ENCODE measurements around the gene SULT1E1. TPM values are rescaled to one million over a fixed set of nuclear protein-coding genes. Genes with fewer than 3 reads are reported as not detected.
"Not testable (repeated sequence)": the region's sequence is repeated elsewhere in the genome, so short reads cannot be mapped to it uniquely, and the experiment has no call there.

Gene SULT1E1
- total RNA-seq, 2 experiments from 2014 or later: not detected

DNA sequence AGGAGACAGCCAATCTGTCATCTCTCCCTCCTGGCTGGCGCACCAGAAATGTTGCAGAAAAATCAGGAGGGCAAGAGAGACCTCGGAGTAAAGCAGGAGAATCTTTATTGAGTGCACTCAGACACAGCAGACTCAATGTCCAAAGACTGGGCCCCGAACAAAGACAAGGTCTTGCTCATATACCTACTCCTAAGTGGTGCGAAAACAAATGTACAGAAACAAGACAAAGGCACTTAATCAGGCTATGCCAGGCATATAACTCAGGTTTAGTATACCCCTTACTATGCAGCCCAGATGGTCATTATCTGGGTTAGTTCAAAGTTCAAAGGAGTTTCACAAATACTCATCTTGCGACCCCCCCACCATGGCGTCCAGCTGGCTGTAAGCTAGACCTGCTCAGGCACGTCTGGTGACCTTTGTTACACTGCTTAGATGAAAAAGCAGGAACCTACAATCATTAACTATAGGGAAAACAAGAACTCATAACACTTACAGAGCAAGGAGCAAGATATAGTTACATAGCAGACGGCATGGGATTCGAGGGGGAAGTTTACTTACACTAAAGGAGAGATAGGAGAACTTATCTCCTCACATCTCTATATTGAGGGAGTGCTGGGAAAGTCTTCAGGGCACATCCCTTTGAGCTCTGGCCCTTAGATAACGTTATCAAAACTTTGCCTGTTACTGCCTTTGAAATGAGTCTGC is 27.5 kb downstream of the SULT1E1 start:
- ATAC-seq: no peak
- H3K4me3 Mint-ChIP-seq: no peak overlapping the region

GRCh38 chr4:69831646-69832325 is 28.2 kb downstream of the SULT1E1 start:
- Mint-ChIP-seq H3K36me3 (no peaks in the 10 kb centered on the region), H3K4me1 (peaks cover 2% of the 10 kb centered on the region), H3K27me3 (no peaks in the 10 kb centered on the region), H3K4me3 (no peak overlapping the region), H3K9me3 (ENCODE audit: low read depth) (no peaks in the 10 kb centered on the region), H3K27ac (no peak overlapping the region)
- DNase-seq: no peak
- no peak for ATAC-seq
- CTCF ChIA-PET: interaction anchor here (1.2 to 1.5 kb wide), 2 partner anchors 10 to 141 kb away, joined by 3 to 4 read pairs; no protein-coding TSS in a partner anchor

More for the DNA sequence above, 27.5 kb downstream of the SULT1E1 start:
- CTCF ChIA-PET: interaction anchor here (1.5 kb wide), 1 partner anchor 9 kb away, joined by 4 read pairs; no protein-coding TSS in a partner anchor
- Mint-ChIP-seq H3K9me3 (ENCODE audit: low read depth) (no peaks in the 10 kb centered on the region), H3K27me3 (no peaks in the 10 kb centered on the region), H3K27ac (no peak overlapping the region), H3K36me3 (no peaks in the 10 kb centered on the region), H3K4me1 (peaks cover 2% of the 10 kb centered on the region)
- no peak for DNase-seq

GRCh38 chr4:69831270-69831627 is 28.7 kb downstream of the SULT1E1 start:
- H3K27me3 Mint-ChIP-seq: no peaks in the 10 kb centered on the region
- DNase-seq (no peak), ATAC-seq (no peak)
- H3K36me3 Mint-ChIP-seq: no peaks in the 10 kb centered on the region
- H3K4me1 Mint-ChIP-seq: peaks cover 2% of the 10 kb centered on the region
- CTCF ChIA-PET: interaction anchor here (1.2 kb wide), 1 partner anchor 141 kb away, joined by 3 read pairs; no protein-coding TSS in a partner anchor
- no peak overlapping the region for H3K4me3 Mint-ChIP-seq
- no peak overlapping the region for H3K27ac Mint-ChIP-seq
- H3K9me3 Mint-ChIP-seq (ENCODE audit: low read depth): no peaks in the 10 kb centered on the region

DNA sequence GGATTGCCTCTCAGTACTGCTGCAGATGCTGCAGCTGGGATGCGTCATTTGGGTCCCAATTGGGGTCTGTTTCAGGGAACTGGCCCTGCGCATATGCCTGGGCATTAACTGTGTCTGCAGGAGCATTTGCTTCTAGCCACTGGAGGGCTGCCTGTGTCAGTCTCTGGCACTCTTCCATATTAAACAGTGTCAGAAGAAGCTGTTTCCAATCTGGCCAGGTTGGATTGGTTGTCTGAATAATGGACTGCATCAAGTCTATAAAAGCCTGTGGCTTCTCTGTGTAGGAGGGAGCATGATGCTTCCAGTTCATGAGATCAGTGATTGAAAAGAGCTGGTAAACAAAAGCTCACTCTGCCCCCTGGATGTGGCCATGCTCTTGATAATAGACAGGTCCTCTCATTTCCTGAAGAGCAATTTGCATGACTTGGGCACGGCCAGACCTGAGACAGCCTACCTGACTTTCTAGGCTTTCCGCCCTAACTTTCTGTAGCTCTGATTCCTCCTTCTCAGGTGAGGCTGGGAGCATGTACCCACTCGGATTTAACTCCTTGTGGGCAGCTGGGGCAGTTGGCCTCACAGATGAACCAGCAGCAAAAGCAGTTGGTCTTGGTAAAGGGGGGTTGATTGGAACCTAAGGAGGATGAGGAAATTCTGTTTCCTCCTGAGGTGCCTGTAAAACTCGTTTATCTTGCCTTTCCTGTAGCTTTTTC is 29.2 kb downstream of the SULT1E1 start:
- Mint-ChIP-seq H3K27me3 (no peaks in the 10 kb centered on the region), H3K4me1 (peaks cover 2% of the 10 kb centered on the region), H3K4me3 (no peak overlapping the region), H3K36me3 (no peaks in the 10 kb centered on the region), H3K27ac (no peak overlapping the region), H3K9me3 (ENCODE audit: low read depth) (no peaks in the 10 kb centered on the region)
- ATAC-seq (no peak), DNase-seq (no peak)
- CTCF ChIA-PET: interaction anchor here (1.2 kb wide), 1 partner anchor 140 kb away, joined by 3 read pairs; no protein-coding TSS in a partner anchor

DNA sequence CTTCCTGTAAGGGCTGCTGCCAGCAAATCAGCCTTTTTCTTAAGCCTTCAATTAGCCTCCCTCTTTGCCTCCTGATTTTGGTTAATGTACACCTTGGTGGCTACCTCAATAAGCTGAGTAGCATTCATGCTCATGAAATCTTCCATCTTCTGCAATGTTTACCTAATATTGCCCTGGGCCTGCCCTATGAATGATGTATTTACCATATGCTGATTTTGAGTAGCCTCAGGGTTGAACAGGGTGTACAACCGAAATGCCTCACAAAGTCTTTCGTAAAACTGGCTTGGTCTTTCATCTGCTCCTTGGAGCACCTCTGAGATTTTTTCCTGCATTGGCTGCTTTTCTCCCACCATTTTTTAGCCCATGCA is 29.8 kb downstream of the SULT1E1 start:
- CTCF ChIA-PET: no interaction called here
- Mint-ChIP-seq H3K36me3 (no peaks in the 10 kb centered on the region), H3K27ac (no peak overlapping the region), H3K4me1 (peaks cover 2% of the 10 kb centered on the region), H3K27me3 (no peaks in the 10 kb centered on the region), H3K4me3 (no peak overlapping the region), H3K9me3 (ENCODE audit: low read depth) (no peaks in the 10 kb centered on the region)
- DNase-seq (no peak), ATAC-seq (no peak)

DNA sequence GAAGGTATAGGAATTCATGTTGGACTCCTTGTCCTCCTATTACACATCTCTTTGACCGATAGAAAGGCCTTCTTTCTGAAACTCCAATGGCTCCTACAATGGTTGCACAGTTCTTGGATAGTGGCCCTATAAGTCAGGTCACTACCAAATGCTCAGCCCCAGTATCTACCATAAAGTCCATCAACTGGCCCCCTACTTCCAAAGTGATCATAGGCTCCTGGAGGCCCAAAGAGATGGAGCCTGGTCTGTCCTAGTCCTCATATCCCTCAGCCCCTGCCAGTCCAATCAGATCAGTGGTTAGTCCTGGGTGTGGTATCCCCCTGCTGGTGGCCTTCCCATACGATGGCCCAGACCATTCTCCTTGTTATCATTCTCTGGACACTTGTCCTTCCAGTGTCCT is 30.3 kb downstream of the SULT1E1 start:
- no peak for ATAC-seq
- H3K36me3 Mint-ChIP-seq: no peaks in the 10 kb centered on the region
- no peak overlapping the region for H3K4me3 Mint-ChIP-seq
- H3K27ac Mint-ChIP-seq: no peak overlapping the region
- CTCF ChIA-PET: no interaction called here
- peaks cover 2% of the 10 kb centered on the region for H3K4me1 Mint-ChIP-seq
- no peaks in the 10 kb centered on the region for H3K27me3 Mint-ChIP-seq
- no peaks in the 10 kb centered on the region for H3K9me3 Mint-ChIP-seq (ENCODE audit: low read depth)
- DNase-seq: no peak

DNA sequence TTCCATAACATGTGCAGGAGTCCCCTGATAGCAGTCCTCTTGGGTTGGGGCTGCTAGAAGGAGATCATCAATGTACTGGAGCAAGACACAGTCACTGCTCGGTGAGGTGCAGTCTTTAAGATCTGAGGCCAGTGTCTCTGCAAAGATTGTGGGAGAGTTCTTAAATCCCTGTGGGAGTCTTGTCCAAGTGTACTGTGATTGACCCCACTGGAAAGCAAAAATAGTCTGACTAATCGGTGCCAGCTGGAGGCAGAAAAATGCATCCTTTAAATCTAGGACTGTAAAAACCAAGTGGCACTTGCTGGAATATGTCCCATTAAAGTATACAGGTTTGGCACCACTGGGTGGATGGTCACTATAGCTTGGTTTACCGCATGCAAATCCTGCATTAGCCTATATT is 31.1 kb downstream of the SULT1E1 start:
- Mint-ChIP-seq H3K4me3 (no peak overlapping the region), H3K36me3 (no peaks in the 10 kb centered on the region), H3K4me1 (peaks cover 2% of the 10 kb centered on the region), H3K27ac (no peak overlapping the region), H3K27me3 (no peaks in the 10 kb centered on the region), H3K9me3 (ENCODE audit: low read depth) (no peaks in the 10 kb centered on the region)
- ATAC-seq: no peak
- CTCF ChIA-PET: no interaction called here
- DNase-seq: no peak

DNA sequence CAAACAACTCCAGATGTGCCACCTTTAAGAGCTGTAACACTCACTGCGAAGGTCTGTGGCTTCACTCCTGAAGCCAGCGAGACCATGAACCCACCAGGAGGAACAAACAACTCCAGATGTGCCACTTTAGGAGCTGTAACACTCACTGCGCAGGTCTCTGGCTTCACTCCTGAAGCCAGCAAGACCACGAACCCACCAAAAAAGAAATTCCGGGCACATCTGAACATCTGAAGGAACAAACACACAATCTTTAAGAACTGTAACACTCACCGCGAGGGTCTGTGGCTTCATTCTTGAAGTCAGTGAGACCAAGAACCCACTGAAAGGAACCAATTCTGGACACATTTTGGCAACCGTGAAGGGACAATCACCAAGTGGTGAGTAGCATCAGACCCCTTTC is 34.9 kb downstream of the SULT1E1 start:
- H3K36me3 Mint-ChIP-seq; CTCF ChIA-PET; ATAC-seq; DNase-seq; H3K4me1 Mint-ChIP-seq; H3K4me3 Mint-ChIP-seq; H3K9me3 Mint-ChIP-seq (ENCODE audit: low read depth); H3K27ac Mint-ChIP-seq; H3K27me3 Mint-ChIP-seq: not testable (repeated sequence)

DNA sequence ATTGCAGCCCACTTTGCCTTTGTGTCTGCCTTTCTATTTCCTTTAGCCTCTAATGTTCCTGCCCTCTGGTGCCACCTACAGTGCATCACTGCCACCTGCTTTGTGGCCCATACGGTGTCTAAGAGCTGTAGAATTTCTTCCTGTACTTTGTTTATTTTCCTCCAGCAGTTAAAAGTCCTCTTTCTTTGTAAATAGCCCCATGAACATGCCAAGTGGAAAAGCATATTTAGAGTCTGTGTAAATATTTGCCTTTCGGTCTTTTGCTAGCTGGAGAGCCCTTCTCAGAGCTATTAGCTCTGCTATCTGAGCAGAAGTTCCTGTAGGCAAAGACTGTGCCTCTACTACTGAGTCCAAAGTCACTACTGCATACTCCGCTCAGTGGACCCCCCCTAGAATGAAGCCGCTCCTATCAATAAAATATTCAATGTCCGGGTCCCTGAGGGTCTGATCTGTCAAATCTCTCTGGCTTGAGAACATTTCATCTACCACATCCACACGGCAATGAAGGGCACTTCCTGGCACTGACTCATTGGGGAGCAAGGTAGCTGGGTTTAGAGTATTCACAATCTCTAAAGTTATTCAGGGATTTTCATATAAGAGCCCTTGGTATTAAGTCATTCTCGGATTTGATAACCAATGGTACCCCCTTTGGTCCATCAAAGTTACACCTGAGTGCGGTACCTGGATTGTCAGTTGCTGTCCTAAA is 36.3 kb downstream of the SULT1E1 start:
- no peaks in the 10 kb centered on the region for H3K4me1 Mint-ChIP-seq
- H3K27ac Mint-ChIP-seq: no peak overlapping the region
- H3K27me3 Mint-ChIP-seq: no peaks in the 10 kb centered on the region
- peak; percentile 54 for DNase-seq
- H3K4me3 Mint-ChIP-seq: no peak overlapping the region
- CTCF ChIA-PET: interaction anchor here (0.9 to 1.6 kb wide), 5 partner anchors 37 to 135 kb away, joined by 3 to 5 read pairs (median 3); partner anchors contain the start of gene SULT1B1
- H3K36me3 Mint-ChIP-seq: no peaks in the 10 kb centered on the region
- H3K9me3 Mint-ChIP-seq (ENCODE audit: low read depth): no peaks in the 10 kb centered on the region
- ATAC-seq: peak; percentile 65

GRCh38 chr4:69823048-69823447 is 36.9 kb downstream of the SULT1E1 start:
- H3K27ac Mint-ChIP-seq: no peak overlapping the region
- H3K27me3 Mint-ChIP-seq: no peaks in the 10 kb centered on the region
- no peaks in the 10 kb centered on the region for H3K9me3 Mint-ChIP-seq (ENCODE audit: low read depth)
- no peaks in the 10 kb centered on the region for H3K4me1 Mint-ChIP-seq
- CTCF ChIA-PET: interaction anchor here (1.0 to 1.6 kb wide), 4 partner anchors 60 to 135 kb away, joined by 3 to 5 read pairs (median 3); partner anchors contain the start of gene SULT1B1
- H3K4me3 Mint-ChIP-seq: no peak overlapping the region
- ATAC-seq (no peak), DNase-seq (no peak)
- H3K36me3 Mint-ChIP-seq: no peaks in the 10 kb centered on the region

DNA sequence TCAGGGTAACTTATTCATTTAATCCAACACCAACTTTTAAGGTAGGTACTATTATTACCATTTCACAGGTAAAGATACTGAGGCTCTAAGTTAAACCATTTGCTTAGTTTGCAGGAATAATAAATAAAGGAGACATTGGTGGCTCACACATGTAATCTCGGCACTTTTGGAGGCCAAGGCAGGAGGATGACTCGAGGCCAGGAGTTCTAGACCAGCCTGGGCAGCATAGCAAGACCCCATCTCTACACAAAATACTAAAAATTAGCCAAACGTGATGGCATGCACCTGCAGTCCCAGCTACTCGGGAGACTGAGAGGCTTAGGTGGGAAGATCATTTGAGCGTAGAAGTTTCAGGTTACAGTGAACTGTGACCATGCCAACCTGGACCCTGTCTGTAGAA is 37.7 kb downstream of the SULT1E1 start:
- no peak for ATAC-seq
- Mint-ChIP-seq H3K27ac (no peak overlapping the region), H3K4me3 (no peak overlapping the region), H3K4me1 (no peaks in the 10 kb centered on the region), H3K27me3 (no peaks in the 10 kb centered on the region), H3K36me3 (no peaks in the 10 kb centered on the region), H3K9me3 (ENCODE audit: low read depth) (no peaks in the 10 kb centered on the region)
- CTCF ChIA-PET: no interaction called here
- DNase-seq: no peak

GRCh38 chr4:69818060-69818639 is 41.8 kb downstream of the SULT1E1 start:
- no peaks in the 10 kb centered on the region for H3K27me3 Mint-ChIP-seq
- H3K27ac Mint-ChIP-seq: no peak overlapping the region
- ATAC-seq (no peak), DNase-seq (no peak)
- H3K4me3 Mint-ChIP-seq: no peak overlapping the region
- CTCF ChIA-PET: no interaction called here
- no peaks in the 10 kb centered on the region for H3K9me3 Mint-ChIP-seq (ENCODE audit: low read depth)
- no peaks in the 10 kb centered on the region for H3K4me1 Mint-ChIP-seq
- H3K36me3 Mint-ChIP-seq: no peaks in the 10 kb centered on the region

GRCh38 chr4:69816236-69816635 is 43.7 kb downstream of the SULT1E1 start:
- Mint-ChIP-seq H3K36me3 (no peaks in the 10 kb centered on the region), H3K4me1 (no peaks in the 10 kb centered on the region), H3K27me3 (no peaks in the 10 kb centered on the region), H3K9me3 (ENCODE audit: low read depth) (no peaks in the 10 kb centered on the region), H3K4me3 (no peak overlapping the region), H3K27ac (no peak overlapping the region)
- no peak for DNase-seq
- ATAC-seq: no peak
- CTCF ChIA-PET: no interaction called here
